Measurements from ENCODE around the gene CDH12.

CDH12 gene

GRCh38 chr5:22351178-22351577, 502.0 kb downstream of the CDH12 start:
- H3K4me3 ChIP-seq (ENCODE audit: low read depth, low read length, poor library complexity, severe bottlenecking): no peak overlapping the region
- H3K9me3 ChIP-seq (ENCODE audit: low read length): no peaks in the 10 kb centered on the region
- H3F3A ChIP-seq (ENCODE audit: insufficient read depth, low read length): no peaks in the 10 kb centered on the region
- no peak overlapping the region for H3K4me2 ChIP-seq (ENCODE audit: low read length)
- TF ChIP-seq CTCF (IDR thresholded peaks at IDR 0.05; ENCODE audit: low read length): no peak
- TF ChIP-seq EZH2 (IDR thresholded peaks at IDR 0.05; ENCODE audit: borderline replicate concordance, low read length): no peak
- H3K9ac ChIP-seq (ENCODE audit: low read length): no peak overlapping the region
- no peaks in the 10 kb centered on the region for H3K9me2 ChIP-seq (ENCODE audit: low read depth, low read length)
- no peaks in the 10 kb centered on the region for H4K20me1 ChIP-seq (ENCODE audit: insufficient read depth, low read length)
- H3K36me3 ChIP-seq (ENCODE audit: insufficient read depth, low read length): no peaks in the 10 kb centered on the region
- H3K27me3 ChIP-seq (ENCODE audit: insufficient read depth, low read length): no peaks in the 10 kb centered on the region
- no peak overlapping the region for H2AFZ ChIP-seq (ENCODE audit: low read length)
- H3K4me1 ChIP-seq (ENCODE audit: insufficient read depth, low read length, severe bottlenecking): no peaks in the 10 kb centered on the region
- H3K27ac ChIP-seq (ENCODE audit: low read depth, low read length, poor library complexity, severe bottlenecking): no peak overlapping the region
- no peaks in the 10 kb centered on the region for H3K79me2 ChIP-seq (ENCODE audit: insufficient read depth, low read length)

- Histone ChIP-seq H3K9me2 (ENCODE audit: low read depth, low read length) (no peaks in the 10 kb centered on the region), H3K36me3 (ENCODE audit: insufficient read depth, low read length) (no peaks in the 10 kb centered on the region), H3K79me2 (ENCODE audit: insufficient read depth, low read length) (no peaks in the 10 kb centered on the region), H3K27me3 (ENCODE audit: insufficient read depth, low read length) (no peaks in the 10 kb centered on the region), H3K9me3 (ENCODE audit: low read length) (no peaks in the 10 kb centered on the region), H3K4me2 (ENCODE audit: low read length) (no peak overlapping the region), H2AFZ (ENCODE audit: low read length) (no peak overlapping the region), H4K20me1 (ENCODE audit: insufficient read depth, low read length) (no peaks in the 10 kb centered on the region), H3K4me1 (ENCODE audit: insufficient read depth, low read length, severe bottlenecking) (no peaks in the 10 kb centered on the region), H3K9ac (ENCODE audit: low read length) (no peak overlapping the region), H3K4me3 (ENCODE audit: low read depth, low read length, poor library complexity, severe bottlenecking) (no peak overlapping the region), H3F3A (ENCODE audit: insufficient read depth, low read length) (no peaks in the 10 kb centered on the region), H3K27ac (ENCODE audit: low read depth, low read length, poor library complexity, severe bottlenecking) (no peak overlapping the region)
- TF ChIP-seq EZH2 (IDR thresholded peaks at IDR 0.05; ENCODE audit: borderline replicate concordance, low read length): no peak
- TF ChIP-seq CTCF (IDR thresholded peaks at IDR 0.05; ENCODE audit: low read length): no peak
These were observed 505.1 kb downstream of the CDH12 start for GRCh38 chr5:22348027-22348426.

- Histone ChIP-seq H2AFZ (ENCODE audit: low read length) (no peak overlapping the region), H3F3A (ENCODE audit: insufficient read depth, low read length) (no peaks in the 10 kb centered on the region), H3K79me2 (ENCODE audit: insufficient read depth, low read length) (no peaks in the 10 kb centered on the region), H3K36me3 (ENCODE audit: insufficient read depth, low read length) (no peaks in the 10 kb centered on the region), H3K4me2 (ENCODE audit: low read length) (no peak overlapping the region), H3K9ac (ENCODE audit: low read length) (no peak overlapping the region), H3K4me3 (ENCODE audit: low read depth, low read length, poor library complexity, severe bottlenecking) (no peak overlapping the region), H3K27ac (ENCODE audit: low read depth, low read length, poor library complexity, severe bottlenecking) (no peak overlapping the region), H4K20me1 (ENCODE audit: insufficient read depth, low read length) (no peaks in the 10 kb centered on the region), H3K9me3 (ENCODE audit: low read length) (no peaks in the 10 kb centered on the region), H3K27me3 (ENCODE audit: insufficient read depth, low read length) (no peaks in the 10 kb centered on the region), H3K4me1 (ENCODE audit: insufficient read depth, low read length, severe bottlenecking) (no peaks in the 10 kb centered on the region), H3K9me2 (ENCODE audit: low read depth, low read length) (no peaks in the 10 kb centered on the region)
- TF ChIP-seq CTCF (IDR thresholded peaks at IDR 0.05; ENCODE audit: low read length) (no peak), EZH2 (IDR thresholded peaks at IDR 0.05; ENCODE audit: borderline replicate concordance, low read length) (no peak)
These were observed 509.1 kb downstream of the CDH12 start for GRCh38 chr5:22344000-22344399.

Measured in OCI-LY1 (cell line).